GM13977 (cell line): ENCODE data around the gene TMEM232.

Experiments used
- DNase-seq: peaks from one replicate; pipeline ENCODE4 v3.0.0; 2012; ENCODE audit warnings: low spot score
- CTCF ChIP-seq: IDR thresholded peaks from 2 replicates; pipeline ENCODE4 v1.5.1; 2012; ENCODE audit warnings: mild to moderate bottlenecking, control low read depth; ENCODE audit not compliant: insufficient read depth; ENCODE audit errors: extremely low read depth, missing control alignments
- in situ Hi-C: fragments of 300-500 bp; cut with MboI; formaldehyde crosslinking; loops from one replicate; pipeline ENCODE4 v1.12.0; 2022; ENCODE audit warnings: low sequenced_read_pairs, low pct_unique_long_range_greater_than_20kb, mixed read lengths, inconsistent platforms; ENCODE audit not compliant: unreplicated experiment

TMEM232 gene

DNA sequence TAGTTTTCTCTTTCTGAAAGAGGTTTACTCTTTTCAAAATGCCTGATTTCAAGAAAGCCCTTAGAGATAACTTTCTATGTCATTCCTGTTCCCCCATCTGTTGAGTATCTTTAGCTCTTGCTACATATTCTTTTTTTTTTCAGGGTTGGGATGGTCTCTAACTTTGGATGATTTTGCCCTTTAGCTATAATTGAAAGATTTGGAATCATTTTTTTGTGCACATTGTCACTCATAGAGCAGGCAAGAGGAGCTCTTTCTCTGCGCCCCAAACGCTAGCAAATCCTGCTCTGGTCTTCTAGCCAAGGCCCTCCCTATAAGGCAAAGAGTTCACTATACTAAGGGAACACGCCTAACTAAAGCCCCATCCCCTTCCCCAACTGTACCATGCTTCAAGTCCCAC is 316.9 kb downstream of the TMEM232 start:
- TF ChIP-seq CTCF: no peak
- DNase-seq: no peak
- in situ Hi-C loops: no loop called here

DNA sequence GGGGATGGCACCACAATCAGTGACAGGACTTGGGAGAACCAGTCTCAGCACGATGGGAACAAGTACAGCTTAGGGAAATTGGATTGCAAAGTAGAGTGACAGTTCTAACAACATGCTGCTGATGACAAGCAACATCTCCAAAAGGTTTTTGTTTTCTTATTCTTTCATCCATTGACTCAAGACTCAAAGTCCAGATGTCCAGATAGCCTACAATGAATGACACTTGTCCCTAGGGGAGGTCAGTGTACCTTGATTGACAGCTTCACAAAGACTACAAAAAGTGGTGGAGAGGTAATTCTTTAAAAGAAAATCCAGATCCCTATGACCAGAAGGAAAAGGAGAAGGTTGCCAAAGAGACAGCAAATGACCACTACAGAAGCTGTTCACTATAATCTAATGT is 323.9 kb downstream of the TMEM232 start:
- in situ Hi-C loops: no loop called here
- no peak for TF ChIP-seq CTCF
- DNase-seq: no peak

DNA sequence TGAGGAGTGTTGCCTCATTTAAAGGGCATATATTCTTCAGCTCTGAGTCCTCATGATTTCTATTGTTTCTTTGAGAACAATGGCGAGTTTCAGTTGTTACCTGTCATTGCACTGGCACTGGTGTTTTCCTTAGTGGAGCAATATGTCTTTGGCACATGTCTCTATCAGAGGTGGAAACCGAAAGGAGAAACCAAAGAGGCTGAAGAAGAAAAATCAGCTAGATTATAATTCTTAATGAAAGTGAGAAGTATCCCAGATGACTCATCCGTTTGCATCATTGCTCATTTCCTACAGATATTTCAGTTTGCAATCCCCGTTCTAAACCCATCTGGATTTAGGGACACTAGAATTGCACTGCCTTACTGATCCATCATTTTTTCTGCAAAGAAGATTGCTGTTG is 324.6 kb downstream of the TMEM232 start:
- no peak for DNase-seq
- in situ Hi-C loops: no loop called here

GRCh38 chr5:110398951-110399350 is 327.5 kb downstream of the TMEM232 start:
- TF ChIP-seq CTCF: no peak

More for the DNA sequence above, 324.6 kb downstream of the TMEM232 start:
- no peak for TF ChIP-seq CTCF

GRCh38 chr5:110397281-110397680 is 329.2 kb downstream of the TMEM232 start:
- DNase-seq: no peak
- TF ChIP-seq CTCF: no peak
- in situ Hi-C loops: no loop called here

More at GRCh38 chr5:110398951-110399350, 327.5 kb downstream of the TMEM232 start:
- no peak for DNase-seq
- in situ Hi-C loops: no loop called here

- no peak for TF ChIP-seq CTCF
- in situ Hi-C loops: no loop called here
- DNase-seq: no peak
Observed at GRCh38 chr5:110386782-110387181, 339.7 kb downstream of the TMEM232 start.

DNA sequence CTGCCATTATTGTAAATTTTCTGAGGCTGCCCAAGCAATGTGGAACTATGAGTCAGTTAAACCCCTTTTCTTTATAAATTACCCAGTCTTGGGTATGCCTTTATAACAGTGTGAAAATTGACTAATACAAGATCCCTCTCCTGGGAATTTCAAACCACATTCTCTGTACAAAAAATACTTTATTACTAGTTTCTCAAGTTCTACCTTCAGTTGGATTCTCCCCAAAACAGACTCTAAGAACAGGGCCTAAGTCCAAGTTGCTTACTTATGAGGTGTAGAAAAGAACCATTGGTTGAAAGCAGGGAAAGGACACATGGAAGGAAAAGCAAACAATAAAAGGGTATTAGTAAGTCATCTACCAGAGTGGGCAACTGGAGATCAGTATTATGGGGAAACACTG is 343.2 kb downstream of the TMEM232 start:
- no peak for DNase-seq
- no peak for TF ChIP-seq CTCF
- in situ Hi-C loops: no loop called here
